GM21529 (cell line): Measurements from ENCODE around the gene GCG.

Experiments
- ATAC-seq: cut with Tn5 transposase; IDR thresholded peaks from one replicate; pipeline ENCODE4 v1.9.1; 2021; ENCODE audit not compliant: unreplicated experiment

Gene GCG

GRCh38 chr2:162106146-162106551, 45.9 kb downstream of the GCG start:
- no peak for ATAC-seq

- ATAC-seq: no peak
Observed at GRCh38 chr2:162103443-162104009, 48.5 kb downstream of the GCG start.

GRCh38 chr2:162100579-162100978, 51.5 kb downstream of the GCG start:
- no peak for ATAC-seq

GRCh38 chr2:162099836-162100235, 52.2 kb downstream of the GCG start:
- ATAC-seq: no peak
